Heart left ventricle (tissue), 16 donors: Measurements from ENCODE around the gene ADCY4. TPM values are rescaled to one million over a fixed set of nuclear protein-coding genes. Genes with fewer than 3 reads are reported as not detected.

Experiments
- ATAC-seq, 4 donors: fragments of 200-7000 bp; cut with Tn5 transposase; one replicate each; pipeline ENCODE4 v1.9.1; 2020 to 2022; ENCODE audit warnings: moderate library complexity in 4 of 4, mild to moderate bottlenecking in 3 of 4, moderate number of reproducible peaks in 1 of 4
- DNase-seq, 5 donors: peaks; one replicate each; pipeline ENCODE4 v3.0.0-alpha.2; 2020
- H3K27ac ChIP-seq, 12 donors: fragments of 200-600 bp; sonication (generic) in 4 of 12; one replicate each; pipeline versions ENCODE4 v1.5.0 to v1.8.0; 2016 to 2022; ENCODE audit warnings: mild to moderate bottlenecking in 2 of 12
- H3K27me3 ChIP-seq, 9 donors: fragments of 200-600 bp; sonication (generic) in 2 of 9; one replicate each; pipeline versions ENCODE4 v1.5.1 to v1.8.0; 2016 to 2022; ENCODE audit warnings: mild to moderate bottlenecking in 3 of 9
- H3K36me3 ChIP-seq, 9 donors: fragments of 200-600 bp; sonication (generic) in 2 of 9; one replicate each; pipeline versions ENCODE4 v1.5.0 to v1.8.0; 2018 to 2022; ENCODE audit warnings: mild to moderate bottlenecking in 2 of 9
- H3K4me1 ChIP-seq, 12 donors: fragments of 200-600 bp; sonication (generic) in 4 of 12; one replicate each; pipeline versions ENCODE4 v1.5.0 to v1.8.0; 2016 to 2022; ENCODE audit warnings: mild to moderate bottlenecking in 3 of 12
- H3K4me3 ChIP-seq, 12 donors: fragments of 200-600 bp; sonication (generic) in 4 of 12; one replicate each; pipeline versions ENCODE4 v1.5.0 to v1.8.0; 2017 to 2022; ENCODE audit warnings: mild to moderate bottlenecking in 9 of 12, moderate library complexity in 4 of 12
- H3K9me3 ChIP-seq, 12 donors: fragments of 200-600 bp; sonication (generic) in 4 of 12; one replicate each; pipeline versions ENCODE4 v1.5.0 to v1.8.0; 2016 to 2022; ENCODE audit warnings: mild to moderate bottlenecking in 1 of 12
- CTCF ChIP-seq, 12 donors: fragments of 200-600 bp; sonication (generic) in 4 of 12; IDR thresholded peaks; one replicate each; pipeline versions ENCODE4 v1.5.0 to v1.8.0; 2018 to 2022; ENCODE audit warnings: antibody characterized with exemption in 12 of 12, mild to moderate bottlenecking in 5 of 12
- POLR2A ChIP-seq, 2 donors: fragments of 450-650 bp; IDR thresholded peaks; one replicate each; pipeline ENCODE4 v1.6.1; 2017; ENCODE audit warnings: antibody characterized with exemption in 2 of 2, mild to moderate bottlenecking in 2 of 2, moderate library complexity in 2 of 2
- WGBS, 4 donors: extraction: QIAGEN DNeasy Blood & Tissue Kit in 2 of 4; methylation state at CpG; one replicate each; pipeline versions ENCODE4 v1.1.5 to v1.1.7; 2013 to 2018; 5-methylcytosine and 5-hydroxymethylcytosine counted together
- intact Hi-C, 10 donors: fragments of 100-400 bp; cut with DNase I; formaldehyde crosslinking; loops; one replicate each; pipeline versions ENCODE4 v1.11.1 to v1.14.2; 2022
- polyA plus RNA-seq, 2 donors: library from polyadenylated mRNA; stranded (reverse); fragments of 200-250 nt; gene quantifications; one replicate each; pipeline ENCODE4 v1.2.3, GENCODE V29; 2013
- total RNA-seq, 9 donors: library from RNA; depleted of rRNA in 2 of 9; stranded (reverse); fragments of >200 nt in 2 of 9; fragmentation: NEBNext Ultra II Directional in 3 of 9; extraction: Animal tissue kit (Norgen Biotek cat#: 25700) in 3 of 9; gene quantifications; one replicate each; pipeline versions ENCODE4 v1.1.0 to v1.2.4, GENCODE V29; 2016 to 2023
- donor health status: ischemic (EF 13 %, LVEDD 7.1; RV severe dilation, severe dysfunction).
- donor health status: healthy with polysubstance abuse.
- donor health status: DM: no; HTN: yes; CAD: no.
- donor health status: DM: no; HTN: no; CAD: no.
- donor health status: ischemic (EF 25% LVEDD 6.9; RV normal size, moderate dysfunction).
- donor health status: ischemic (EF 25% LVEDD 5.7; RV mildly dilated, moderate dysfunction).
- donor health status: healthy.
- donor health status: DM: yes; HTN: yes; CAD: no.
- donor health status: ischemic (EF 35%, LVEDD 5.7; RV mildly dilated, moderate dysfunction).
- donor health status: nonischemic (EF 11% LVEDD 7.7; RV severe dilation, severe dysfunction).
- donor health status: DM: yes; HTN: yes; CAD: no.
- donor health status: PGD.
- donor health status: ischemic (EF 29% LVEDD 5.4; RV normal size, mild dysfunction).
- donor health status: nonischemic (EF 23%, LVEDD 6.1; RV moderate dilation, normal function).

Gene ADCY4
- total and polyA plus RNA-seq, 11 donors, result 20.7 to 47.5 (median 27.5) TPM

DNA sequence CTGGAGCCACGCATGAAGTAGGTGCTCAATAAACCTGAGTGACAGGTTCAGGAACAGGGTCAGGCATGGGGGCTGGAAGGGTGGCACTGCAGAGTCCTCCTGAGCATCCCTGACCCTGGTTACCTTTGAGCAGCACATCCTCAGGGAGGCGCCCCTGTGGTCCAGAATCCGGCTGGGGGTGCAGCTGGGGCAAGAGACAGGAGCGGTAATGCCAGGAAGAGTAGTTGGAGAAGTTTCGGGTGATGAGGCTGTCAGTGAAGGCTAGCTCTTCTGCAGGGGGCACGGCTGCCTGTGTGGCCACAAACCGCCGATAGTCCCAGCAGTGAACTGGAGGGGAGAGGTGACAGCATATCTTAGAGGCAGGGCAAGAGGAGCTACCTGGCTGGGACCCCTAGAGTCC is 65.5 kb downstream of the ADCY4 start:
- H3K9me3 ChIP-seq, result no peaks in the 10 kb centered on the region
- 90 to 97% (median 93%) methylated on average over 8 of the region's 8 CpGs for WGBS, 4 donors
- no peak overlapping the region for H3K4me3 ChIP-seq
- peaks cover 0 to 46% (median 30%) of the 10 kb centered on the region in 9 donors for H3K36me3 ChIP-seq
- ATAC-seq (no peak), DNase-seq (no peak)
- H3K27ac ChIP-seq, result no peak overlapping the region
- TF ChIP-seq POLR2A (IDR thresholded peaks at IDR 0.05), result no peak
- no peak for TF ChIP-seq CTCF (IDR thresholded peaks at IDR 0.05)
- peaks cover 0 to 35% (median 11%) of the 10 kb centered on the region in 12 donors for H3K4me1 ChIP-seq
- no peaks in the 10 kb centered on the region for H3K27me3 ChIP-seq
- intact Hi-C loops, result no loop called here

Other genes with a start within 250 kb of the ADCY4 start
Only the 30 nearest of the 33 such genes appear.
- 1 to 10 TPM; 1.3 to 2.9 (median 2.1) TPM for gene NRL, start 220.1 kb downstream of the ADCY4 start, total RNA-seq
- gene NRL, start 220.1 kb downstream of the ADCY4 start, polyA plus RNA-seq, result 1 to 10 TPM; 2.1 to 3.0 TPM
- 100 to 1,000 TPM in 5 of 9 donors, 10 to 100 TPM in 4; 58.5 to 247 (median 107) TPM for gene FITM1, start 204.4 kb downstream of the ADCY4 start, total RNA-seq
- gene FITM1, start 204.4 kb downstream of the ADCY4 start, polyA plus RNA-seq, result 100 to 1,000 TPM in 1 of 2 donors, 10 to 100 TPM in 1; 43.3 to 276 TPM
- gene PSME1, start 198.9 kb downstream of the ADCY4 start, total RNA-seq, result 100 to 1,000 TPM in 6 of 9 donors, 10 to 100 TPM in 3; 87.3 to 331 (median 110) TPM
- 100 to 1,000 TPM; 125 to 164 TPM for gene PSME1, start 198.9 kb downstream of the ADCY4 start, polyA plus RNA-seq
- 10 to 100 TPM in 8 of 9 donors, 1 to 10 TPM in 1; 9.6 to 18.7 (median 13.8) TPM for gene EMC9, start 193.5 kb downstream of the ADCY4 start, total RNA-seq
- 10 to 100 TPM; 20.1 to 30.6 TPM for gene EMC9, start 193.5 kb downstream of the ADCY4 start, polyA plus RNA-seq
- 100 to 1,000 TPM in 3 of 9 donors, 10 to 100 TPM in 6; 51.4 to 360 (median 80.8) TPM for gene PSME2, start 188.5 kb downstream of the ADCY4 start, total RNA-seq
- 100 to 1,000 TPM in 1 of 2 donors, 10 to 100 TPM in 1; 90.4 to 222 TPM for gene PSME2, start 188.5 kb downstream of the ADCY4 start, polyA plus RNA-seq
- 10 to 100 TPM; 31.6 to 54.2 (median 36.6) TPM for gene RNF31, start 187.6 kb downstream of the ADCY4 start, total RNA-seq
- gene RNF31, start 187.6 kb downstream of the ADCY4 start, polyA plus RNA-seq, result 10 to 100 TPM; 36.4 to 38.3 TPM
- 100 to 1,000 TPM in 1 of 9 donors, 10 to 100 TPM in 8; 23.4 to 169 (median 29.8) TPM for gene IRF9, start 173.8 kb downstream of the ADCY4 start, total RNA-seq
- 10 to 100 TPM; 26.6 to 30.4 TPM for gene IRF9, start 173.8 kb downstream of the ADCY4 start, polyA plus RNA-seq
- gene REC8, start 163.0 kb downstream of the ADCY4 start, total RNA-seq, result 10 to 100 TPM in 2 of 9 donors, 1 to 10 TPM in 6, under 1 TPM in 1; 0.32 to 25.3 (median 4.4) TPM
- gene REC8, start 163.0 kb downstream of the ADCY4 start, polyA plus RNA-seq, result 1 to 10 TPM; 2.2 to 4.8 TPM
- 10 to 100 TPM in 8 of 9 donors, 1 to 10 TPM in 1; 9.1 to 25.6 (median 17.2) TPM for gene IPO4, start 146.3 kb downstream of the ADCY4 start, total RNA-seq
- gene IPO4, start 146.3 kb downstream of the ADCY4 start, polyA plus RNA-seq, result 10 to 100 TPM in 1 of 2 donors, 1 to 10 TPM in 1; 1.8 to 40.0 TPM
- gene TM9SF1, start 139.6 kb downstream of the ADCY4 start, total RNA-seq, result 10 to 100 TPM; 15.4 to 32.3 (median 26.3) TPM
- gene TM9SF1, start 139.6 kb downstream of the ADCY4 start, polyA plus RNA-seq, result 10 to 100 TPM in 1 of 2 donors, 1 to 10 TPM in 1; 6.1 to 52.8 TPM
- gene TSSK4, start 129.4 kb downstream of the ADCY4 start, total RNA-seq, result under 1 TPM in 1 of 9 donors, not detected in 8; 0.19 TPM
- under 1 TPM in 1 of 2 donors, not detected in 1; 0.23 TPM for gene TSSK4, start 129.4 kb downstream of the ADCY4 start, polyA plus RNA-seq
- gene CHMP4A, start 121.6 kb downstream of the ADCY4 start, total RNA-seq, result 10 to 100 TPM; 20.2 to 42.3 (median 34.5) TPM
- 10 to 100 TPM; 32.1 to 72.8 TPM for gene CHMP4A, start 121.6 kb downstream of the ADCY4 start, polyA plus RNA-seq
- gene MDP1, start 119.0 kb downstream of the ADCY4 start, total RNA-seq, result 10 to 100 TPM; 12.8 to 22.6 (median 15.5) TPM
- 10 to 100 TPM; 20.8 to 26.5 TPM for gene MDP1, start 119.0 kb downstream of the ADCY4 start, polyA plus RNA-seq
- 100 to 1,000 TPM; 174 to 217 (median 197) TPM for gene NEDD8, start 102.7 kb downstream of the ADCY4 start, total RNA-seq
- 100 to 1,000 TPM; 276 to 287 TPM for gene NEDD8, start 102.7 kb downstream of the ADCY4 start, polyA plus RNA-seq
- 10 to 100 TPM; 23.9 to 55.9 (median 32.8) TPM for gene GMPR2, start 102.1 kb downstream of the ADCY4 start, total RNA-seq
- 10 to 100 TPM; 26.6 to 28.1 TPM for gene GMPR2, start 102.1 kb downstream of the ADCY4 start, polyA plus RNA-seq
- 10 to 100 TPM; 34.5 to 58.1 (median 42.6) TPM for gene TINF2, start 92.4 kb downstream of the ADCY4 start, total RNA-seq
- gene TINF2, start 92.4 kb downstream of the ADCY4 start, polyA plus RNA-seq, result 10 to 100 TPM; 16.1 to 55.4 TPM
- 10 to 100 TPM in 1 of 9 donors, 1 to 10 TPM in 3, under 1 TPM in 2, not detected in 3; 0.52 to 38.9 (median 1.0) TPM for gene TGM1, start 71.9 kb downstream of the ADCY4 start, total RNA-seq
- under 1 TPM; 0.61 to 0.69 TPM for gene TGM1, start 71.9 kb downstream of the ADCY4 start, polyA plus RNA-seq
- gene RABGGTA, start 63.5 kb downstream of the ADCY4 start, total RNA-seq, result 10 to 100 TPM; 18.8 to 33.1 (median 26.7) TPM
- gene RABGGTA, start 63.5 kb downstream of the ADCY4 start, polyA plus RNA-seq, result 10 to 100 TPM; 26.3 to 29.2 TPM
- 10 to 100 TPM in 6 of 9 donors, 1 to 10 TPM in 3; 6.3 to 18.1 (median 11.3) TPM for gene DHRS1, start 35.3 kb downstream of the ADCY4 start, total RNA-seq
- gene DHRS1, start 35.3 kb downstream of the ADCY4 start, polyA plus RNA-seq, result 10 to 100 TPM in 1 of 2 donors, 1 to 10 TPM in 1; 5.5 to 10.7 TPM
- 10 to 100 TPM; 22.1 to 34.0 (median 27.8) TPM for gene NOP9, start 35.2 kb downstream of the ADCY4 start, total RNA-seq
- gene NOP9, start 35.2 kb downstream of the ADCY4 start, polyA plus RNA-seq, result 10 to 100 TPM; 13.5 to 29.8 TPM
- 10 to 100 TPM in 1 of 9 donors, 1 to 10 TPM in 8; 1.7 to 10.1 (median 3.0) TPM for gene CIDEB, start 27.1 kb downstream of the ADCY4 start, total RNA-seq
- gene CIDEB, start 27.1 kb downstream of the ADCY4 start, polyA plus RNA-seq, result 1 to 10 TPM; 2.6 to 3.2 TPM
- gene LTB4R2, start 24.9 kb downstream of the ADCY4 start, total RNA-seq, result 1 to 10 TPM in 7 of 9 donors, under 1 TPM in 2; 0.81 to 3.8 (median 1.6) TPM
- gene LTB4R2, start 24.9 kb downstream of the ADCY4 start, polyA plus RNA-seq, result under 1 TPM; 0.53 to 0.64 TPM
- 1 to 10 TPM in 8 of 9 donors, under 1 TPM in 1; 0.92 to 8.8 (median 1.7) TPM for gene LTB4R, start 23.6 kb downstream of the ADCY4 start, total RNA-seq
- 1 to 10 TPM; 1.2 to 2.2 TPM for gene LTB4R, start 23.6 kb downstream of the ADCY4 start, polyA plus RNA-seq
- 10 to 100 TPM in 1 of 9 donors, 1 to 10 TPM in 6, under 1 TPM in 2; 0.75 to 10.5 (median 3.0) TPM for gene RIPK3, start 4.9 kb upstream of the ADCY4 start, total RNA-seq
- gene RIPK3, start 4.9 kb upstream of the ADCY4 start, polyA plus RNA-seq, result 1 to 10 TPM; 4.0 to 4.4 TPM
- 10 to 100 TPM in 7 of 9 donors, 1 to 10 TPM in 2; 6.5 to 19.1 (median 11.7) TPM for gene NFATC4, start 33.1 kb upstream of the ADCY4 start, total RNA-seq
- gene NFATC4, start 33.1 kb upstream of the ADCY4 start, polyA plus RNA-seq, result 10 to 100 TPM; 12.5 to 23.0 TPM
- gene NYNRIN, start 63.9 kb upstream of the ADCY4 start, total RNA-seq, result 10 to 100 TPM in 1 of 9 donors, 1 to 10 TPM in 8; 3.7 to 10.0 (median 7.5) TPM
- 1 to 10 TPM; 3.6 to 6.7 TPM for gene NYNRIN, start 63.9 kb upstream of the ADCY4 start, polyA plus RNA-seq
- gene CBLN3, start 94.6 kb upstream of the ADCY4 start, total RNA-seq, result 1 to 10 TPM in 5 of 9 donors, under 1 TPM in 4; 0.38 to 4.9 (median 1.0) TPM
- under 1 TPM; 0.72 to 0.80 TPM for gene CBLN3, start 94.6 kb upstream of the ADCY4 start, polyA plus RNA-seq
- gene KHNYN, start 94.9 kb upstream of the ADCY4 start, total RNA-seq, result 10 to 100 TPM; 16.9 to 33.4 (median 20.1) TPM
- 10 to 100 TPM; 15.6 to 34.5 TPM for gene KHNYN, start 94.9 kb upstream of the ADCY4 start, polyA plus RNA-seq
- 10 to 100 TPM; 58.6 to 74.6 (median 60.5) TPM for gene SDR39U1, start 107.7 kb upstream of the ADCY4 start, total RNA-seq
- gene SDR39U1, start 107.7 kb upstream of the ADCY4 start, polyA plus RNA-seq, result 100 to 1,000 TPM in 1 of 2 donors, 10 to 100 TPM in 1; 68.4 to 109 TPM
- 1 to 10 TPM in 1 of 9 donors, under 1 TPM in 3, not detected in 5; 0.31 to 2.2 (median 0.52) TPM for gene CMA1, start 173.2 kb upstream of the ADCY4 start, total RNA-seq
- gene CMA1, start 173.2 kb upstream of the ADCY4 start, polyA plus RNA-seq, result under 1 TPM in 1 of 2 donors, not detected in 1; 0.19 TPM